HepG2 (cell line): ENCODE results near the gene VARS1. TPM values are rescaled to one million over a fixed set of nuclear protein-coding genes. Genes with fewer than 3 reads are reported as not detected.

Source experiments
- AFF4 ChIP-seq: sonication (generic); formaldehyde crosslinking; IDR thresholded peaks from 2 replicates; pipeline ENCODE4 v1.4.0; 2020; ENCODE audit warnings: missing genetic modification reagents
- CEBPG ChIP-seq: IDR thresholded peaks from 2 replicates; pipeline ENCODE4 v1.6.1; 2016
- CHD4 ChIP-seq: fragments of 200-600 bp; sonication (generic); IDR thresholded peaks from 2 replicates; pipeline ENCODE4 v1.7.0; 2017; ENCODE audit warnings: mild to moderate bottlenecking, low read length, borderline replicate concordance
- ETV6 ChIP-seq: sonication (generic); formaldehyde crosslinking; conservative IDR thresholded peaks from 2 replicates; pipeline ENCODE4 v1.4.0; 2020; ENCODE audit warnings: missing genetic modification reagents
- HMG20B ChIP-seq: conservative IDR thresholded peaks from 2 replicates; pipeline ENCODE4 v1.6.1; 2016; ENCODE audit warnings: missing genetic modification reagents, missing compliant biosample characterization
- NFE2L1 ChIP-seq: sonication (generic); formaldehyde crosslinking; IDR thresholded peaks from 2 replicates; pipeline ENCODE4 v1.4.0; 2020; ENCODE audit warnings: missing genetic modification reagents, mild to moderate bottlenecking, borderline replicate concordance
- PHF8 ChIP-seq: sonication (generic); formaldehyde crosslinking; IDR thresholded peaks from 2 replicates; pipeline ENCODE4 v1.5.0; 2020; ENCODE audit warnings: missing genetic modification reagents
- PPARG ChIP-seq: conservative IDR thresholded peaks from 2 replicates; pipeline ENCODE4 v1.6.1; 2016; ENCODE audit warnings: missing biosample characterization, missing genetic modification reagents
- PTBP1 ChIP-seq: fragments of 200-400 bp; formaldehyde crosslinking; IDR thresholded peaks from 2 replicates; pipeline ENCODE4 v1.6.1; 2018; ENCODE audit warnings: low read length, low read depth; ENCODE audit not compliant: poor library complexity, severe bottlenecking
- RFXANK ChIP-seq: IDR thresholded peaks from 2 replicates; pipeline ENCODE4 v1.6.1; 2016
- SNRNP70 ChIP-seq: fragments of 200-400 bp; formaldehyde crosslinking; IDR thresholded peaks from 2 replicates; pipeline ENCODE4 v1.6.1; 2017; ENCODE audit warnings: mild to moderate bottlenecking, low read depth, low read length, moderate library complexity
- SPEN ChIP-seq: sonication (generic); formaldehyde crosslinking; IDR thresholded peaks from 2 replicates; pipeline ENCODE4 v1.5.1; 2020; ENCODE audit warnings: low read depth, mild to moderate bottlenecking, missing genetic modification reagents
- TBP ChIP-seq: sonication (generic); formaldehyde crosslinking; IDR thresholded peaks from 2 replicates; pipeline ENCODE4 v1.5.0; 2020; ENCODE audit warnings: missing genetic modification reagents
- THAP7 ChIP-seq: sonication (generic); formaldehyde crosslinking; IDR thresholded peaks from 2 replicates; pipeline ENCODE4 v1.8.1; 2023; ENCODE audit warnings: mild to moderate bottlenecking, missing genetic modification reagents
- ZFP36 ChIP-seq: fragments of 150-350 bp; IDR thresholded peaks from 2 replicates; pipeline ENCODE4 v1.6.1; 2018; ENCODE audit warnings: borderline replicate concordance, low read length, low read depth; ENCODE audit not compliant: partially characterized antibody
- ZFP36L2 ChIP-seq: sonication (generic); formaldehyde crosslinking; IDR thresholded peaks from 2 replicates; pipeline ENCODE4 v1.4.0; 2020; ENCODE audit warnings: missing genetic modification reagents
- ZNF30 ChIP-seq: sonication (generic); formaldehyde crosslinking; IDR thresholded peaks from 2 replicates; pipeline ENCODE4 v1.5.0; 2020; ENCODE audit warnings: mild to moderate bottlenecking, missing genetic modification reagents
- ZNF329 ChIP-seq: sonication (generic); formaldehyde crosslinking; IDR thresholded peaks from 2 replicates; pipeline ENCODE4 v1.9.0; 2021; ENCODE audit warnings: low read depth, mild to moderate bottlenecking, missing genetic modification reagents
- ZNF335 ChIP-seq: sonication (generic); formaldehyde crosslinking; IDR thresholded peaks from 2 replicates; pipeline ENCODE4 v1.4.0; 2020; ENCODE audit warnings: missing genetic modification reagents
- ZNF337 ChIP-seq: sonication (generic); formaldehyde crosslinking; IDR thresholded peaks from 2 replicates; pipeline ENCODE4 v1.5.1; 2020; ENCODE audit warnings: missing genetic modification reagents, low read depth, mild to moderate bottlenecking, borderline replicate concordance
- ZNF432 ChIP-seq: sonication (generic); formaldehyde crosslinking; IDR thresholded peaks from 2 replicates; pipeline ENCODE4 v1.5.0; 2020; ENCODE audit warnings: missing genetic modification reagents, mild to moderate bottlenecking, borderline replicate concordance
- ZNF557 ChIP-seq: sonication (generic); formaldehyde crosslinking; IDR thresholded peaks from 2 replicates; pipeline ENCODE4 v1.4.0; 2020; ENCODE audit warnings: missing genetic modification reagents
- ZNF570 ChIP-seq: sonication (generic); formaldehyde crosslinking; IDR thresholded peaks from 2 replicates; pipeline ENCODE4 v1.4.0; 2020; ENCODE audit warnings: mild to moderate bottlenecking, missing genetic modification reagents, borderline replicate concordance
- ZNF674 ChIP-seq: sonication (generic); formaldehyde crosslinking; IDR thresholded peaks from 2 replicates; pipeline ENCODE4 v1.5.0; 2020; ENCODE audit warnings: low read depth, mild to moderate bottlenecking, missing genetic modification reagents
- ZNF800 ChIP-seq: sonication (generic); formaldehyde crosslinking; IDR thresholded peaks from 2 replicates; pipeline ENCODE4 v1.4.0; 2020; ENCODE audit warnings: missing genetic modification reagents
- polyA plus RNA-seq, 8 experiments: library from polyadenylated mRNA; depleted of rRNA in 3 of 8; stranded (reverse) in 7 of 8; unstranded in 1 of 8; fragments of >200 nt; fragmentation: Illumina TruSeq in 4 of 8; extraction: Trizol in 4 of 8; gene quantifications; 2 replicates each; pipeline versions ENCODE4 v1.2.1 to v1.2.3, GENCODE V29; 2011 to 2016; ENCODE audit warnings: low read depth in 4 of 8, missing spikeins in 1 of 8, mixed read lengths in 1 of 8; ENCODE audit not compliant: insufficient read depth in 1 of 8
- total RNA-seq, 5 experiments: library from RNA; depleted of rRNA; stranded (reverse); fragments of >200 nt; fragmentation: Illumina TruSeq; extraction: Trizol; gene quantifications; 2 replicates each; pipeline ENCODE4 v1.2.3, GENCODE V29; 2016; ENCODE audit warnings: low read depth in 1 of 5

Gene VARS1
- total and polyA plus RNA-seq, 2 of the 13 experiments (the other 11 are each of a cell fraction or from before 2014, with no cell fraction given) = 14.7 to 56.1 TPM

- TF ChIP-seq AFF4 (CRISPR knock-in tag) = no peak; the same call in 1 of the 2 replicates
- TF ChIP-seq ZNF329 (CRISPR knock-in tag) = 0 out of 2 replicates have a peak, but pooled peaks have one; percentile 82
- TF ChIP-seq CEBPG (CRISPR knock-in tag) = peak; percentile 21; the same call in 1 of the 2 replicates
- TF ChIP-seq TBP = no peak
- peak; percentile 89; the same call in 1 of the 2 replicates for TF ChIP-seq RFXANK
- no peak for TF ChIP-seq ZNF674 (CRISPR knock-in tag)
- TF ChIP-seq ZNF337 (CRISPR knock-in tag) = peak; percentile 94
- no peak; the same call in 1 of the 2 replicates for TF ChIP-seq HMG20B (CRISPR knock-in tag)
- peak; percentile 66; the same call in 1 of the 2 replicates for TF ChIP-seq ETV6 (CRISPR knock-in tag)
- TF ChIP-seq CHD4 = no peak
- TF ChIP-seq ZNF432 (CRISPR knock-in tag) = no peak
- TF ChIP-seq ZNF800 = 0 out of 2 replicates have a peak, but pooled peaks have one; percentile 34
- no peak for TF ChIP-seq SNRNP70
- peak; percentile 65 for TF ChIP-seq PTBP1
- 0 out of 2 replicates have a peak, but pooled peaks have one; percentile 69 for TF ChIP-seq ZFP36L2
- TF ChIP-seq ZNF557 (CRISPR knock-in tag) = no peak
- TF ChIP-seq ZNF30 (CRISPR knock-in tag) = no peak; the same call in 1 of the 2 replicates
- TF ChIP-seq PHF8 (CRISPR knock-in tag) = peak; percentile 98
- no peak for TF ChIP-seq NFE2L1 (CRISPR knock-in tag)
- TF ChIP-seq ZNF335 (CRISPR knock-in tag) = peak; percentile 99
- peak; percentile 93 for TF ChIP-seq SPEN
- no peak for TF ChIP-seq ZNF570 (CRISPR knock-in tag)
- no peak for TF ChIP-seq ZFP36
- TF ChIP-seq THAP7 (CRISPR knock-in tag) = peak; percentile 91; the same call in 1 of the 2 replicates
- peak; percentile 78 for TF ChIP-seq PPARG (CRISPR knock-in tag)
These were observed 11.1 kb upstream of the VARS1 start, which contains the start of gene LSM2 (continued) for GRCh38 chr6:31806470-31807272.
